GM19452 (cell line): Measurements from ENCODE around the gene TSACC.

ENCODE experiments used
- ATAC-seq: cut with Tn5 transposase; IDR thresholded peaks from one replicate; pipeline ENCODE4 v1.9.1; 2021; ENCODE audit not compliant: unreplicated experiment

TSACC gene

GRCh38 chr1:156372876-156373275, 34.5 kb downstream of the TSACC start:
- ATAC-seq: no peak

- ATAC-seq: no peak
Measured at GRCh38 chr1:156373546-156373945, 35.2 kb downstream of the TSACC start.

GRCh38 chr1:156376146-156376545, 37.8 kb downstream of the TSACC start:
- ATAC-seq: no peak

GRCh38 chr1:156376958-156377919, 38.9 kb downstream of the TSACC start:
- no peak for ATAC-seq

- ATAC-seq: no peak
Measured at GRCh38 chr1:156378557-156378956, 40.2 kb downstream of the TSACC start.

GRCh38 chr1:156379420-156380165, 41.3 kb downstream of the TSACC start:
- ATAC-seq: no peak

GRCh38 chr1:156382561-156382960, 44.2 kb downstream of the TSACC start:
- no peak for ATAC-seq

- ATAC-seq: no peak
Measured at GRCh38 chr1:156383023-156383422, 44.7 kb downstream of the TSACC start.

- ATAC-seq: no peak
Measured at GRCh38 chr1:156384007-156384406, 45.7 kb downstream of the TSACC start.

- ATAC-seq: no peak
Measured at GRCh38 chr1:156384658-156385057, 46.3 kb downstream of the TSACC start.

- no peak for ATAC-seq
Measured at GRCh38 chr1:156385534-156386031, 47.3 kb downstream of the TSACC start.

GRCh38 chr1:156386134-156386901, 48.0 kb downstream of the TSACC start:
- no peak for ATAC-seq

GRCh38 chr1:156386949-156387869, 48.9 kb downstream of the TSACC start:
- ATAC-seq: no peak

- no peak for ATAC-seq
Measured at GRCh38 chr1:156387870-156388173, 49.5 kb downstream of the TSACC start.

- no peak for ATAC-seq
Measured at GRCh38 chr1:156388174-156389137, 50.1 kb downstream of the TSACC start.

GRCh38 chr1:156389311-156389710, 51.0 kb downstream of the TSACC start:
- no peak for ATAC-seq

- no peak for ATAC-seq
Measured at GRCh38 chr1:156390469-156391365, 52.4 kb downstream of the TSACC start.

- no peak for ATAC-seq
Measured at GRCh38 chr1:156391366-156391677, 53.0 kb downstream of the TSACC start.
